NCI-H1092 (cell line): ENCODE data around the gene SOX11.

ENCODE experiments used
- DNase-seq: peaks from one replicate; lab custom pipeline; 2025; lab: John Stamatoyannopoulos, UW

The SOX11 gene

DNA sequence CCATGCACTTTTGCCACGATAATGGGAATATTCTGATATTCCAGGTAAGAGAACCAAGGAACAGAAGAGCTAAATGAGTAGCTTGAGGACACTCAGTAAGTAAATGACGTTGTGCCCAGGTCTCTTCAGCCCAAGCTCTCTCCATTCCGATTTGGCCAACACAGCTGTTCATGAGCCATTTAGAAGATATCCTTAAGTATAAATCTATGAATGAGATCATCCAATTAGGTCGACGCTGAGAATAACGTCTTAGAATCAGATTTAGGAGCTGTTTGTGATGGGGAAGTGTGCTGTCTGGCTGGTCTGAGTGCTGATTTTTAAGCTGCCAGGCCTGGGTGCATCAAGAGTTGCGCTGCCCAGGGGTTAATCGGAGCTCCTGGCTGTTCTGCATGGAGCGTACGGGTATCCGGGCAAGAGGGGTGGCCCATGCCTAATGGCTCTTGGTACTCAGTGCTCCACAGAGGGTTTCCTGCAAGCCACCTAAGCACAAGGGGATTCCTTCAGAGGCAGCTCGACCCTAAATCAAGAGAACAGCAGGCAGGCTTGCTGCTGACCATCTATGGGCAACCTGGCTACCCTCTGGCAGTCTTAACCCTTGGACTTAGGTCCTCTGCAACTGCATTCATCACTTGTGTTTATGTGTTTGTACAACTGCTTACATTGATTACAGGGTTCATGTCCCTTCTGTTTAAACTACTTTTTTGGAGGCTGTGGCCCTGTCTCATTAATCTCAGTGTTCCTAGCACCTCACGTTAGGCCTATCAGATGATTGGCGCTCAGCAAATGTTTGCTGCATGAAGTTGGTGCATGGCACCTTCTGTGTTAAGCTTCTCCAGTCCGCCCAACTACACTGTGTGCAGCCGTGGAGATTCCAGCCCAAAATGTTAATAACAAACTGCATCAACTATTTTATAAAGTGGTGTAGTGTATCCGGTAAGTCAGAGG, 31.9 kb downstream of the SOX11 start:
- DNase-seq, result no peak

GRCh38 chr2:5725072-5725471, 32.9 kb downstream of the SOX11 start:
- DNase-seq, result no peak

DNA sequence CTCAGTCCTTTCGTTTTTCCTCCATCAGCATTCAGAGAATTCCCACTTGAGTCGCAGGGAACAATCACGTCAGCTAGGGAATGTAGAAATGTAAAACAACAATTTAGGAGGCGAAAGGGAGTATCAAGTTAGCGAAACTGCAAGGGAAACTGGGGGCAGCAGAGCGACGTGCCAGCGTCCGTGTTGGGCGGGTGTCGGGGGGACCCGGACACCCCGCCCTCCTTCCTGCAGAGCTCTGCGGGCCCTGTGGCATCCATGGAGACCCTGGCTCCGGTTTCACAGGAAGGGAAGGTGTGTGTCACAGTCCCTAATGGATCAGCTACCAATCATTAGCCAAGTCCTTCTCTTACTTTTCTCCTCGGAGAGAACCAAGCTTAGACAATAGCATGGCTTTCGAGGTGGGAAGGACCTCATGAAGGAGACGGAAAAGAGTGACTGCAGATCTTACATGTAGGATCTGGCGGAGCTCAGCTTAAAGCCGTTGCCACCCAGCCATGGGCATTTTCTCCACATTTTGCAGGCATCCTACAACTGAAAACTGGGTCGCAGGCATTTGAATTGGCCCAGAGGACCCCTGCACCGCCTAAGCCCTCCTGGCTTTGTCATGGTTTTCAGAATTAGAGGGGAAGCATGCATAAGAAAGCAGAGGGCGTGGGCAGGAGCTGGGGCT, 33.7 kb downstream of the SOX11 start:
- no peak for DNase-seq

DNA sequence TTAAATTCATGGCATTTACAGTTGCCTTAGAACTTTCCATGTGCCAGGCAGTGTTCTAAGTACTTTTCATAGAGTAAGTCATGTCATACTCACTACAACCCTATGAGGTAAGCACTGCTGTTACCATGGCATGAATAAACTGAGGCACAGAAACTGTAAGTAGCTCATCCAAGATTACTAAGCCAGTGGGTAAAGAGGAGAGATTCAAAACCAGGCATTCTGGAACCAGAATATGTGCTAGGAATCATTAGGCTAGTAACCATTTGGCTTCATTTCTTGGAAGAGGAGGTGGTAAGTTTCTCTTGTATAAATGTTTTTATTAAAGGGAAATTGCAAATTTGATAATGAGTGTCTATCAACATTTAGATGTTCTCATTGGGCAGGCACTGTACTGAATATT, 35.1 kb downstream of the SOX11 start:
- no peak for DNase-seq

DNA sequence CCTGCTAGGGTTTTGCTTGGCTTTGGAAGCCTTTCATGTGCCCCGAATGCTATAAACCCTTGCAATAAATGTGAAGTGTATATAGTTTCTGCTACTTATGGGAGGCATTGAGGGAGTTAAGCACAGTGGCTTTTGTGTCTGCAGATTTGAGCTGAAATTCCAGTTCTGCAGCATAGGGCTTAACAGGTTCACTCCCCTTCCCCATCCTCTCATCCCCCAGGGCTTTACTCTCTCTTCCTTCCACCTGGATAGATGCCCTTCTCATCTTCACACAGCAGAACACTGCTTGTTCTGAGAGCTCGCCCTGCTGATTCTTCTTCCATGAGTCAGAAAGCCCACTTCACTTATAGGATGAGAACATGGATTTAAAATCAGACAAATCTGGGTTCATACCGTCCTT, 37.2 kb downstream of the SOX11 start:
- no peak for DNase-seq

DNA sequence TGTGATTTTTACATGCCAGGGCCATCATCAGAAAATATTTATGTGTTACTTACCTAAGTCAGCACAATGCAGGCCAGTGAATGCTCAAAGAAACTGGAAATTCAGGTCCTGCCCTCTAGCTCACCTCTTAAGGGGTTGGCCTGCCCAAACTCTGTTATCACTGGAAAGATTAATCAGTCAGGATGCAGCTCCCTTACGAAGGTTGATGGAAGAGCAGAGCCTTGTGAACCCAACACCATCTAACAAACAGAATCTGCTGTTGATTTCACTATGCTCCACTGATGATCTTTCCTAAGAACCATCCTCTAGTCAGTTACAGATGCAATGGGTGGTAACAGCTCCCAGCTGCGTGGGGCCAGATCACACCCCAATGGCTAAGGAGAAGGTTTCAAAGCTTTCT, 38.2 kb downstream of the SOX11 start:
- DNase-seq, result no peak

GRCh38 chr2:5734859-5735520, 42.8 kb downstream of the SOX11 start:
- DNase-seq, result no peak

DNA sequence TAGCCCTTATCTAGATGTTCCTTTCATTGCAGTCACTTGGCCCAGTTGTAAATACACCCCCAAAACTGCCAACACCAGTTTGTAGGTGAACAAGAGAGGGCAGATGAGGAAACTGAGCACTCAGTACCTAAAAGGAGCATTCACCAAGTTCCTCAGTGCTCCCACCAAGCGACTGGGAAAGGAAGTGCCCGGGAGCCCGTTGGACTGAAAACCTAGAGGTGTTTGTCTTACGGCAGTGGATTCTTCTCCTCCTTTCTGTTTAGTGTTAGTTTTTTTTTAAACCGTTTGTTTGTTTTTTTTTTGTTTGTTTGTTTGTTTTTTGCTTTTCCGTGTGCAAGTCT, 43.3 kb downstream of the SOX11 start:
- no peak for DNase-seq

DNA sequence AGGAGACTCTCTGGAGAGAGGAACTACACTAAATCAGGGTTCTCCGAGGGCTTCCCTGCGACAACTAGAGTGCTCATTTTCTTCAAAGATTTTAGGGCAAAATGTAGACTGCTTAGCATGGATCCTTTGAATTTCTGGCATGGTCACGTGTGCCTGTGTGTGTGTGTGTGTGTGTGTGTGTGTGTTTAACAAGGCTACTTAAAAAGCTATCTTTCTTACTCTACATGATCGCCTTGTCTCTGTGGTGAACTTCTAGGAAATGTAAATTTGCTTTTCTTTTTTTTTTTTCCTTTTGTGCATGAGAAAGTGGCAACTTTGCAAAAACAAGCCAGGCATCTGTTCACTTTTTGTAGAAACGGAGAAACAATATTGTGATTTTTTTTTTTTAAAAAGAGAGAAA, 43.9 kb downstream of the SOX11 start:
- no peak for DNase-seq

- no peak for DNase-seq
Measured at GRCh38 chr2:5736886-5737285, 44.7 kb downstream of the SOX11 start.

DNA sequence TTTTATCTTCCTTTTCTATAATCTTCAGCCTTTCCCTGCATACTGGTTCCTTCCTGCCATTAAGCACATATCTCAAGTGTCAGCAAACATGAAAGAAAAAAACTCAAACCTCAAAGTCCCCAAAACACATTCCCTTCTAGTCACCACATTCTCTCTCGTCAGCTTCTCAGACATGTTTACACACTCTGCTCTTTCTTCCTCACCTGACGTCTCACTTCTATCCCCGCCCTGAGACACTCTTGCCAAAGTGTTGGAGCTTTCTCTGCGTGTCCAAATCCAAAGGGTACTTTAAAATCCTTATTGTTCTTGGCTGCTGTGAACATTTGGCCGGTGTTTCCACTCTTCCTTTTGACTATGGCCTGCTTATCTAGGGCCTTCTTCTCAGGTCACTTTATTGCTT, 47.9 kb downstream of the SOX11 start:
- DNase-seq, result no peak

DNA sequence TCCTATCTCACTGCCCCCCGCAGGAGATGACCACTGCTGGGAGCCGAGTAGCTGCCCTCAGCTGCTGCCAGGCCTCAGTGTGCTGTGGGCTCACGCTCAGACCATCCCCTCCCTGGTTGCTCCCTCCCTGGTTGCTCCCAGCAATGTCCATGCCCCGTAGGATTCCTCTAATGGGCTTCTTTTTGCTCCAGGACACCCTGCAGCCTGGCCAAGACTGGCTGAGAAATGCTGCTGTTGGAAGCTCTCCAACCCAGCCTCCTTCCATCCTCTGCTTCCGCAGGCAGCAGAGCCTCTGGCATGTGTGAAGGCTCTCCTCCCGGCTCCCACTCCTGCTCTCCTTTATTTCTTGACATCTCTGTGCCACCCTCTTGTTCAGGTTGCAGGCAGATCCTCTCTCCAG, 48.6 kb downstream of the SOX11 start:
- DNase-seq, result no peak

GRCh38 chr2:5741242-5741641, 49.1 kb downstream of the SOX11 start:
- no peak for DNase-seq

- no peak for DNase-seq
Measured at GRCh38 chr2:5742126-5742525, 49.9 kb downstream of the SOX11 start.

GRCh38 chr2:5748391-5748790, 56.2 kb downstream of the SOX11 start:
- no peak for DNase-seq

GRCh38 chr2:5748946-5749345, 56.8 kb downstream of the SOX11 start:
- no peak for DNase-seq

GRCh38 chr2:5749347-5749746, 57.2 kb downstream of the SOX11 start:
- no peak for DNase-seq
